ENCODE data around the gene MACROD1.
A peak's percentile ranks its signal among the peaks of the same experiment; 100 is the strongest.
"Not testable (repeated sequence)": the region's sequence is repeated elsewhere in the genome, so short reads cannot be mapped to it uniquely, and the experiment has no call there.

Gene MACROD1

GRCh38 chr11:63970902-63971301 is 195.0 kb downstream of the MACROD1 start:
- Histone ChIP-seq H3K9me3 (ENCODE audit: low read depth, low read length) (no peaks in the 10 kb centered on the region), H3K4me3 (no peak overlapping the region), H3K27ac (no peak overlapping the region), H3K9ac (ENCODE audit: insufficient read length) (no peak overlapping the region), H3K36me3 (ENCODE audit: insufficient read depth, low read length) (peaks cover under 1% of the 10 kb centered on the region; the same call in 1 of the 2 replicates)
- TF ChIP-seq POLR2AphosphoS5 (IDR thresholded peaks at IDR 0.05; ENCODE audit: borderline replicate concordance, low read depth, low read length): no peak
- no peak for TF ChIP-seq FOXP2 (optimal IDR thresholded peaks at IDR 0.05; ENCODE audit: control extremely low read depth, extremely low read length, insufficient read depth)
- no peak for TF ChIP-seq EZH2 (IDR thresholded peaks at IDR 0.05)
- DNase-seq (ENCODE audit: low read depth, low spot score): no peak

GRCh38 chr11:63969461-63969860 is 196.5 kb downstream of the MACROD1 start:
- Histone ChIP-seq H3K9me3 (ENCODE audit: low read depth, low read length) (no peaks in the 10 kb centered on the region), H3K9ac (ENCODE audit: insufficient read length) (no peak overlapping the region), H3K36me3 (ENCODE audit: insufficient read depth, low read length) (no peaks in the 10 kb centered on the region), H3K4me3 (no peak overlapping the region), H3K27ac (no peak overlapping the region)
- no peak for DNase-seq (ENCODE audit: low read depth, low spot score)
- TF ChIP-seq EZH2 (IDR thresholded peaks at IDR 0.05): no peak
- no peak for TF ChIP-seq POLR2AphosphoS5 (IDR thresholded peaks at IDR 0.05; ENCODE audit: borderline replicate concordance, low read depth, low read length)
- no peak for TF ChIP-seq FOXP2 (optimal IDR thresholded peaks at IDR 0.05; ENCODE audit: control extremely low read depth, extremely low read length, insufficient read depth)

GRCh38 chr11:63966444-63966843 is 199.5 kb downstream of the MACROD1 start:
- H3K4me3 ChIP-seq: no peak overlapping the region
- no peaks in the 10 kb centered on the region for H3K9me3 ChIP-seq (ENCODE audit: low read depth, low read length)
- no peak overlapping the region for H3K9ac ChIP-seq (ENCODE audit: insufficient read length)
- no peak for TF ChIP-seq EZH2 (IDR thresholded peaks at IDR 0.05)
- no peak for TF ChIP-seq FOXP2 (optimal IDR thresholded peaks at IDR 0.05; ENCODE audit: control extremely low read depth, extremely low read length, insufficient read depth)
- no peak for TF ChIP-seq POLR2AphosphoS5 (IDR thresholded peaks at IDR 0.05; ENCODE audit: borderline replicate concordance, low read depth, low read length)
- no peaks in the 10 kb centered on the region for H3K36me3 ChIP-seq (ENCODE audit: insufficient read depth, low read length)
- DNase-seq (ENCODE audit: low read depth, low spot score): no peak
- H3K27ac ChIP-seq: no peak overlapping the region

GRCh38 chr11:63963895-63964294 is 202.0 kb downstream of the MACROD1 start:
- not testable (repeated sequence) for H3K9me3 ChIP-seq (ENCODE audit: low read depth, low read length); H3K36me3 ChIP-seq (ENCODE audit: insufficient read depth, low read length); H3K4me3 ChIP-seq; DNase-seq (ENCODE audit: low read depth, low spot score); H3K27ac ChIP-seq; H3K9ac ChIP-seq (ENCODE audit: insufficient read length)

- Histone ChIP-seq H3K4me3 (no peak overlapping the region), H3K27ac (no peak overlapping the region), H3K9ac (ENCODE audit: insufficient read length) (no peak overlapping the region), H3K36me3 (ENCODE audit: insufficient read depth, low read length) (no peaks in the 10 kb centered on the region), H3K9me3 (ENCODE audit: low read depth, low read length) (no peaks in the 10 kb centered on the region)
- no peak for DNase-seq (ENCODE audit: low read depth, low spot score)
- TF ChIP-seq POLR2AphosphoS5 (IDR thresholded peaks at IDR 0.05; ENCODE audit: borderline replicate concordance, low read depth, low read length) (no peak), EZH2 (IDR thresholded peaks at IDR 0.05) (no peak), FOXP2 (optimal IDR thresholded peaks at IDR 0.05; ENCODE audit: control extremely low read depth, extremely low read length, insufficient read depth) (no peak)
These were observed 204.1 kb downstream of the MACROD1 start for GRCh38 chr11:63961608-63962412.

- no peak for DNase-seq (ENCODE audit: low read depth, low spot score)
- Histone ChIP-seq H3K36me3 (ENCODE audit: insufficient read depth, low read length) (peaks cover 27% of the 10 kb centered on the region), H3K9ac (ENCODE audit: insufficient read length) (no peak overlapping the region), H3K27ac (no peak overlapping the region), H3K4me3 (no peak overlapping the region), H3K9me3 (ENCODE audit: low read depth, low read length) (no peaks in the 10 kb centered on the region)
- TF ChIP-seq POLR2AphosphoS5 (IDR thresholded peaks at IDR 0.05; ENCODE audit: borderline replicate concordance, low read depth, low read length): no peak
- no peak for TF ChIP-seq EZH2 (IDR thresholded peaks at IDR 0.05)
- no peak for TF ChIP-seq FOXP2 (optimal IDR thresholded peaks at IDR 0.05; ENCODE audit: control extremely low read depth, extremely low read length, insufficient read depth)
These were observed 207.9 kb downstream of the MACROD1 start for GRCh38 chr11:63958008-63958407.

GRCh38 chr11:63952570-63952969 is 213.3 kb downstream of the MACROD1 start:
- DNase-seq (ENCODE audit: low read depth, low spot score): no peak
- Histone ChIP-seq H3K9me3 (ENCODE audit: low read depth, low read length) (no peaks in the 10 kb centered on the region), H3K9ac (ENCODE audit: insufficient read length) (no peak overlapping the region), H3K27ac (no peak overlapping the region), H3K36me3 (ENCODE audit: insufficient read depth, low read length) (peaks cover 45% of the 10 kb centered on the region), H3K4me3 (no peak overlapping the region)
- TF ChIP-seq EZH2 (IDR thresholded peaks at IDR 0.05) (no peak), FOXP2 (optimal IDR thresholded peaks at IDR 0.05; ENCODE audit: control extremely low read depth, extremely low read length, insufficient read depth) (no peak), POLR2AphosphoS5 (IDR thresholded peaks at IDR 0.05; ENCODE audit: borderline replicate concordance, low read depth, low read length) (no peak)

GRCh38 chr11:63951779-63952536 is 214.0 kb downstream of the MACROD1 start:
- Histone ChIP-seq H3K9ac (ENCODE audit: insufficient read length) (no peak overlapping the region), H3K9me3 (ENCODE audit: low read depth, low read length) (no peaks in the 10 kb centered on the region), H3K4me3 (no peak overlapping the region), H3K27ac (peak overlapping the region; percentile 14; the same call in 1 of the 2 replicates), H3K36me3 (ENCODE audit: insufficient read depth, low read length) (peaks cover 50% of the 10 kb centered on the region)
- no peak for DNase-seq (ENCODE audit: low read depth, low spot score)
- TF ChIP-seq POLR2AphosphoS5 (IDR thresholded peaks at IDR 0.05; ENCODE audit: borderline replicate concordance, low read depth, low read length): no peak
- TF ChIP-seq EZH2 (IDR thresholded peaks at IDR 0.05): no peak
- TF ChIP-seq FOXP2 (optimal IDR thresholded peaks at IDR 0.05; ENCODE audit: control extremely low read depth, extremely low read length, insufficient read depth): no peak

Data from SK-N-MC (cell line).